Stimulated activated CD4-positive, alpha-beta T cell treated with anti-CD3 and anti-CD28 coated beads, Interleukin-1b, Interleukin-23, amount 100 ng/mL, for 48 hours (primary cell): ENCODE data around the gene SPI1.
"Not testable (repeated sequence)": the region's sequence is repeated elsewhere in the genome, so short reads cannot be mapped to it uniquely, and the experiment has no call there.

Source experiments
- DNase-seq: peaks from one replicate; pipeline ENCODE4 v3.0.0-alpha.2; 2020

The SPI1 gene

GRCh38 chr11:47316501-47316900, 61.8 kb downstream of the SPI1 start:
- DNase-seq = not testable (repeated sequence)

DNA sequence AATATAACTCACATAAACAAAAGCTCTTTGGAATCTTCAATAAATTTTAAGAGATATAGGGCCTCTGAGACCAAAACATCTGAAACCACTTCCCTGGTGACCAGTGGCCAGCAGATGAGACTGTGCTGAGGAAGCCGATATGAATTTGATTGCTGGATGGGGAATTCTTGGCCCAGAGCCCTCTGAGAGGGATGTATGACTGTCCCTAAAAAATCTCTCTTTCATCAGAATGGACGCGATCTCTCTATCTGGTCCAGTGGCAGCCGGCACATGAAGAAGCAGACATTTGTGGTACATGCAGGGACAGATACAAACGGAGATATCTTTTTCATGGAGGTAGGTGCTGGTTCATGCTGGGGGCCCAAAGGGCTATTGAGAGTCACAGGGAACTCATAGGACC, 63.4 kb downstream of the SPI1 start:
- DNase-seq = no peak

- no peak for DNase-seq
These were observed 70.1 kb downstream of the SPI1 start for GRCh38 chr11:47308050-47308823.

- DNase-seq = no peak
These were observed 71.9 kb downstream of the SPI1 start for GRCh38 chr11:47306484-47306844.

DNA sequence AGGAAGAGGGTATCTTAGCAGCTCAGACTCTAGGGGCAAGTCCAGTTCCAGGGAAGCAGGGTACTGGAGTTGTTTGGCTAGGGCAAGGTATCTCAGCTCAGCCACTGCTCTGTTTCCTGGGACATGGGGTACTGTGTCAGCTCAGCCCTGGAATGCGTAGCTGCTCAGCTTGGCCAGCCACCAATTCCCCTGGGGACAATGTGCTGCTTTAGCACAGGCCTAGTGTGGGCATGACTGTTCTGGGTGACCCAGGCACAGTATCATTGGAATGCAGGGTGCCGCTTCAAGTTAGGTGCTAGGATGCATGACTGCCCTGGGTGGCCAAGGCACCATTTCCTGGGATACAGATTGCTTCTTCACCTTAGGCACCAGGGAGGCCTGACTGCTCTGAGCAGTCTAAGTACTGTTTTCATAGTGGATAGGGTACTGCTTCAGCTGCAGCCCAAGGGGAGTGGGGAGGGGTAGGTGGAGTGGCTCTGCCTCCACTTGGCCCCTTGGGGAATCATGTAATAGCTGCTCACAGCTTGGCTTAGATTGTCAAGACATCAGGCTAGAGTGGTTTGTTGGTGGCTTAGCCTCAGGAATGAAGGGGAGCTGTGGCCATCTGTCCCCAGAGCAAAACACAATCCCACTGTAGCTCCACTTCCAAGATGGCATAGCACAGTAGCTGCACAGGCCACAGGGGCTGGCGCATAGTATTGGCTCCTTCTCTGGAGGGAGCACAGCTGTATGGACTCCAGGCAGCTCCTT, 72.4 kb downstream of the SPI1 start:
- DNase-seq = no peak
